Esophagus mucosa (tissue), 1 donor: Measurements from ENCODE around the gene CASP10. TPM values are rescaled to one million over a fixed set of nuclear protein-coding genes. Genes with fewer than 3 reads are reported as not detected.

Source experiments
- ATAC-seq: fragments of 200-7000 bp; cut with Tn5 transposase; one replicate; pipeline ENCODE4 v1.9.1; 2020
- total RNA-seq: library from RNA; stranded (reverse); gene quantifications from one replicate; pipeline ENCODE4 v1.2.4, GENCODE V29; 2023
- donor health status: DM: yes; HTN: yes; CAD: no.

Gene CASP10
- total RNA-seq, 1 donor from 2014 or later = 11.2 TPM

GRCh38 chr2:201261906-201262305 lies 79.0 kb downstream of the CASP10 start:
- no peak for ATAC-seq

DNA sequence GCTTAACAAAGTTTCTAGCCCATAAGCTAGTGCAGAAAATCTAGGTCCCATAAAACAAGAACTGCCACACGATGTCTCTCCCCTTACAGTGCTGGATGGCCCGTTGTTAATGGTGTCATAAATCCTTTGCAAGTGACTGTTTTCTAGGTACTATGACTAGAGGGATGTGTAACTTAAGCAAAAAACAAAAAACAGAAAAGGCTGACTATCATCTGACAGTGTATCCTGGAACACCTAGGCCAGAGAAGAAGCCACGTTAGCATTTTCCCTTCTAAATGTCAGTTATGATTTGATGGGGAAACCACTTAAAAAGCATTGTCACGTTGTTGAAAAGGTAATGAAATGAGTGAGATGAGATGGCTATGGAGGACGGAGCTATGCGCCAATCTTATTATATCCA lies 79.8 kb downstream of the CASP10 start:
- ATAC-seq = no peak

DNA sequence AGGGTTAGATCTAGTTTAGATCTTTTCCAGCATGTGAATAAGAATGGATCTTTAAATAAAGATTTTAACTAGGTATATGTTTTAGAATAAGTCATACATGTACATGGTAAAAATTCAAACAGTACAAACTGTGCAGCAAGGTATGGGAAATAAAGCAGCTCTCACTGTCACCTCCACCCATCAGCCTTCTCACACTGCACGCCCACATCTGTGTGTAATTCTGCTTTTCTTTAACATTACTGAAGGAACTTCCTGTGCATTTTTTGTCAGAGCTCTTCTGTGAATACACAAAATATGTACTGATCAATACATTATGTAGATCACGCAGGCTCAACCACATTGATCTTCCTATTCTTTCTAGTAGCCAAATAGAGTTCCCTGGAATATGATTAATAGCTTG lies 80.8 kb downstream of the CASP10 start:
- ATAC-seq = no peak

GRCh38 chr2:201264472-201265173 lies 81.7 kb downstream of the CASP10 start:
- no peak for ATAC-seq

DNA sequence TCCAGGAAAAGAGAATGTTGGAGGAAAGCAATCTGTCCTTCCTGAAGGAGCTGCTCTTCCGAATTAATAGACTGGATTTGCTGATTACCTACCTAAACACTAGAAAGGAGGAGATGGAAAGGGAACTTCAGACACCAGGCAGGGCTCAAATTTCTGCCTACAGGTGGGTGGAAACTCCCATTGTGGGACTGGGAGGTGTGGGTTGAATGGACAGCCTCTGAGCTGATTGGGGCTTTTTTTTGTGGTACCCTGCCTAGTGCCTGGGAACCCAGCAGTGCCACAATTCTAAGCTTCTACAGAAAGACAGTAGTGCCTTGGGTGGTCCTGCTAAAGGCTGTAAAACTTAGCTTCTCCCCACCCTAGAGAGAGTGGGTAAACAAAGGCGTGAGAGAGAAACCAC lies 83.7 kb downstream of the CASP10 start:
- ATAC-seq = no peak

- ATAC-seq = no peak
These were observed 84.5 kb downstream of the CASP10 start for GRCh38 chr2:201267278-201268030.

- no peak for ATAC-seq
These were observed 86.8 kb downstream of the CASP10 start for GRCh38 chr2:201269764-201270163.

- no peak for ATAC-seq
These were observed 87.5 kb downstream of the CASP10 start for GRCh38 chr2:201270293-201271001.

DNA sequence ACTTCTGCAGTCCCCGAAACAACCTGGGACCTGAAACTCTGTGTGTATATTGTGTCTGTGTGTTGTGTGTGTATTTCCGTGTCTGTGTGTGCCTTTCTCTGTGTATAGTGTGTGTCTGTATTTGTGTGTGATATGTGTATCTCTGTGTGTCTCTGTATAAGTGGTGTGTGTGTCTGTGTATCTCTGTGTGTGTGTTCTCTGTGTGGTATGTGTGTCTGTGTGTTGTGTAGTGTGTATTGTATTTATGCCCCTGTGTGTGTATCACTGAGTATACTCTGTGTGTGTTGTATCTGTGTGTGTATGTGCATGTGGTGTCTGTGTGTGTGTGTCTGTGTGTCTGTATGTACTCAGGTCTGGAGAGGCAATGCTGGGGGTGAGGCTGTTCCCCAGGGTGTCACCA lies 89.0 kb downstream of the CASP10 start:
- ATAC-seq = no peak

- ATAC-seq = no peak
These were observed 90.5 kb downstream of the CASP10 start for GRCh38 chr2:201273330-201273983.

- ATAC-seq = no peak
These were observed 92.1 kb downstream of the CASP10 start for GRCh38 chr2:201275069-201275468.

- ATAC-seq = no peak
These were observed 93.0 kb downstream of the CASP10 start for GRCh38 chr2:201275990-201276389.

DNA sequence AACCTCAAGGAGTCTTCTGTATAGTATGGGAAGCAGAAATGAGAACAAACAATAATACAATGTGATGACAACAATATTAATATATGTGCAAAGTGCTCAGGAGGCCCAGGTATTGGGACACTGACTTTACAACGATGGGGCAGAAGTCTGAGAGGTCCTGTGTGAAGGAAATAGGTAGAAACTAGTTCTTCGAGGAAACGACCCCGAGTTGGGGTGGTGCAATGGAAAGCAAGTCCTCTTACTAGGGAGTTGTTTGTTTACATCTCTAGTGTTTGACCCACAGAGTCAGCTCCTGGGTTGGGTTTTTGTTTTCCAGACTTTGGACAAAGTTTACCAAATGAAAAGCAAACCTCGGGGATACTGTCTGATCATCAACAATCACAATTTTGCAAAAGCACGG lies 93.6 kb downstream of the CASP10 start:
- no peak for ATAC-seq

Other genes starting within 250 kb of the CASP10 start
- 21.8 TPM for gene ORC2, start 219.5 kb upstream of the CASP10 start, total RNA-seq
- 16.7 TPM for gene HYCC2, start 111.5 kb upstream of the CASP10 start, total RNA-seq
- 96.0 TPM for gene NDUFB3, start 111.1 kb upstream of the CASP10 start, total RNA-seq
- 79.0 TPM for gene CFLAR, start 67.0 kb upstream of the CASP10 start, total RNA-seq
- gene CASP8, start 77.4 kb downstream of the CASP10 start, total RNA-seq = 22.5 TPM
- gene FLACC1, start 174.2 kb downstream of the CASP10 start, total RNA-seq = 0.56 TPM